ENCODE data around the gene ASGR2. TPM values are rescaled to one million over a fixed set of nuclear protein-coding genes. Genes with fewer than 3 reads are reported as not detected.

Gene ASGR2
- total RNA-seq, 1 donor from 2014 or later = not detected

GRCh38 chr17:7112510-7113108 lies 2.0 kb downstream of the ASGR2 start:
- Histone ChIP-seq H3K4me3 (no peak overlapping the region), H3K27me3 (no peaks in the 10 kb centered on the region), H3K27ac (no peak overlapping the region), H3K9me3 (no peaks in the 10 kb centered on the region), H3K36me3 (no peaks in the 10 kb centered on the region), H3K4me1 (no peaks in the 10 kb centered on the region)
- intact Hi-C loops (cut with DNase I) = no loop called here
- TF ChIP-seq CTCF (IDR thresholded peaks at IDR 0.05) = no peak
- DNase-seq (ENCODE audit: low spot score in 2 of 2) = no peak

- Histone ChIP-seq H3K36me3 (no peaks in the 10 kb centered on the region), H3K4me3 (no peak overlapping the region), H3K27ac (no peak overlapping the region), H3K4me1 (no peaks in the 10 kb centered on the region), H3K27me3 (no peaks in the 10 kb centered on the region), H3K9me3 (no peaks in the 10 kb centered on the region)
- no peak for DNase-seq (ENCODE audit: low spot score in 2 of 2)
- intact Hi-C loops (cut with DNase I) = no loop called here
- TF ChIP-seq CTCF (IDR thresholded peaks at IDR 0.05) = no peak
Measured at GRCh38 chr17:7111784-7112509, 2.7 kb downstream of the ASGR2 start.

- Histone ChIP-seq H3K4me3 (no peak overlapping the region), H3K36me3 (no peaks in the 10 kb centered on the region), H3K4me1 (no peaks in the 10 kb centered on the region), H3K27me3 (no peaks in the 10 kb centered on the region), H3K9me3 (no peaks in the 10 kb centered on the region), H3K27ac (no peak overlapping the region)
- intact Hi-C loops (cut with DNase I) = no loop called here
- DNase-seq (ENCODE audit: low spot score in 2 of 2) = no peak
- TF ChIP-seq CTCF (IDR thresholded peaks at IDR 0.05) = no peak
Measured at GRCh38 chr17:7110617-7111306, 3.9 kb downstream of the ASGR2 start.

GRCh38 chr17:7109461-7110322 lies 4.9 kb downstream of the ASGR2 start:
- no peak for DNase-seq (ENCODE audit: low spot score in 2 of 2)
- no peak for TF ChIP-seq CTCF (IDR thresholded peaks at IDR 0.05)
- intact Hi-C loops (cut with DNase I) = no loop called here

GRCh38 chr17:7108981-7109380 lies 5.6 kb downstream of the ASGR2 start:
- intact Hi-C loops (cut with DNase I) = no loop called here
- Histone ChIP-seq H3K4me1 (no peaks in the 10 kb centered on the region), H3K9me3 (no peaks in the 10 kb centered on the region), H3K4me3 (no peak overlapping the region), H3K27me3 (no peaks in the 10 kb centered on the region), H3K27ac (no peak overlapping the region), H3K36me3 (no peaks in the 10 kb centered on the region)
- no peak for TF ChIP-seq CTCF (IDR thresholded peaks at IDR 0.05)
- no peak for DNase-seq (ENCODE audit: low spot score in 2 of 2)

More at GRCh38 chr17:7109461-7110322, 4.9 kb downstream of the ASGR2 start:
- no peaks in the 10 kb centered on the region for H3K4me1 ChIP-seq
- H3K9me3 ChIP-seq = no peaks in the 10 kb centered on the region
- H3K27ac ChIP-seq = no peak overlapping the region
- no peak overlapping the region for H3K4me3 ChIP-seq
- H3K36me3 ChIP-seq = no peaks in the 10 kb centered on the region
- no peaks in the 10 kb centered on the region for H3K27me3 ChIP-seq
